Fibroblast of lung (primary cell): ENCODE data around the gene ARFGAP2. TPM values are rescaled to one million over a fixed set of nuclear protein-coding genes. Genes with fewer than 3 reads are reported as not detected.

Source experiments
- DNase-seq, 2 donors: peaks; one replicate each; pipeline versions ENCODE4 v3.0.0 to v3.0.0-alpha.2; 2010; ENCODE audit warnings: low read depth in 2 of 2
- H2AFZ ChIP-seq: 2 replicates; pipeline ENCODE4 v1.5.1; 2012; ENCODE audit warnings: low read length, control low read depth, inconsistent platforms
- H3K27ac ChIP-seq: 2 replicates; pipeline ENCODE4 v1.5.1; 2011; ENCODE audit warnings: low read length, control low read depth; ENCODE audit not compliant: insufficient read depth
- H3K27me3 ChIP-seq: 2 replicates; pipeline ENCODE4 v1.5.1; 2011; ENCODE audit warnings: mild to moderate bottlenecking, low read length; ENCODE audit not compliant: control insufficient read depth, insufficient read depth
- H3K36me3 ChIP-seq: 2 replicates; pipeline ENCODE4 v1.5.1; 2011; ENCODE audit warnings: low read length; ENCODE audit not compliant: control insufficient read depth, insufficient read depth
- H3K4me1 ChIP-seq: 2 replicates; pipeline ENCODE4 v1.5.1; 2011; ENCODE audit warnings: low read length; ENCODE audit not compliant: control insufficient read depth, insufficient read depth; ENCODE audit errors: extremely low read depth
- H3K4me2 ChIP-seq: 2 replicates; pipeline ENCODE4 v1.5.1; 2011; ENCODE audit warnings: low read length, control low read depth; ENCODE audit not compliant: insufficient read depth; ENCODE audit errors: extremely low read depth
- H3K4me3 ChIP-seq, 4 experiments: fragments of 200-600 bp in 1 of 4; sonication (generic) in 1 of 4; replicated peaks in 1 of 4; 2 replicates each; pipeline ENCODE4 v1.5.1; 2011 to 2016; ENCODE audit warnings: low read length in 4 of 4, low read depth in 3 of 4, mild to moderate bottlenecking in 3 of 4, control low read depth in 2 of 4, inconsistent platforms in 1 of 4, mixed read lengths in 1 of 4; ENCODE audit not compliant: insufficient read depth in 1 of 4; ENCODE audit errors: control extremely low read depth in 1 of 4
- H3K79me2 ChIP-seq: 2 replicates; pipeline ENCODE4 v1.5.1; 2012; ENCODE audit warnings: mild to moderate bottlenecking, low read length, inconsistent platforms; ENCODE audit not compliant: control insufficient read depth, insufficient read depth
- H3K9ac ChIP-seq: 2 replicates; pipeline ENCODE4 v1.5.1; 2011; ENCODE audit warnings: mild to moderate bottlenecking, low read length, control low read depth; ENCODE audit not compliant: insufficient read depth
- H3K9me3 ChIP-seq: 2 replicates; pipeline ENCODE4 v1.5.1; 2012; ENCODE audit warnings: low read depth, low read length; ENCODE audit not compliant: control insufficient read depth, insufficient read depth
- H4K20me1 ChIP-seq: 2 replicates; pipeline ENCODE4 v1.5.1; 2011; ENCODE audit warnings: low read length; ENCODE audit not compliant: control insufficient read depth, insufficient read depth; ENCODE audit errors: extremely low read depth
- EZH2 ChIP-seq: IDR thresholded peaks from 2 replicates; pipeline ENCODE4 v1.5.1; 2012; ENCODE audit warnings: low read length, control low read depth, mild to moderate bottlenecking; ENCODE audit errors: missing control alignments
- polyA plus RNA-seq, 2 donors: library from polyadenylated mRNA; depleted of rRNA in 1 of 2; stranded (reverse) in 1 of 2; unstranded in 1 of 2; fragments of >200 nt; gene quantifications; 2 replicates each; pipeline ENCODE4 v1.2.1, GENCODE V29; 2011 to 2012; ENCODE audit warnings: missing spikeins in 1 of 2
- total RNA-seq: library from RNA; depleted of rRNA; stranded (reverse); fragments of >200 nt; gene quantifications from 2 replicates; pipeline ENCODE4 v1.2.1, GENCODE V29; 2014
- TF ChIP-seq, protein P1 (sequence below), 2 donors: IDR thresholded peaks in 1 of 2; conservative IDR thresholded peaks in 1 of 2; 1 replicate in 1 of 2; 2 replicates in 1 of 2; pipeline ENCODE4 v1.5.1; 2011 to 2012; ENCODE audit warnings: low read length in 2 of 2, control low read depth in 1 of 2, inconsistent platforms in 1 of 2, low read depth in 1 of 2, mild to moderate bottlenecking in 1 of 2

ARFGAP2 gene
- total and polyA plus RNA-seq, 2 donors (not counting 1 experiment from before 2014, with no cell fraction given): 50.1 to 80.4 TPM

DNA sequence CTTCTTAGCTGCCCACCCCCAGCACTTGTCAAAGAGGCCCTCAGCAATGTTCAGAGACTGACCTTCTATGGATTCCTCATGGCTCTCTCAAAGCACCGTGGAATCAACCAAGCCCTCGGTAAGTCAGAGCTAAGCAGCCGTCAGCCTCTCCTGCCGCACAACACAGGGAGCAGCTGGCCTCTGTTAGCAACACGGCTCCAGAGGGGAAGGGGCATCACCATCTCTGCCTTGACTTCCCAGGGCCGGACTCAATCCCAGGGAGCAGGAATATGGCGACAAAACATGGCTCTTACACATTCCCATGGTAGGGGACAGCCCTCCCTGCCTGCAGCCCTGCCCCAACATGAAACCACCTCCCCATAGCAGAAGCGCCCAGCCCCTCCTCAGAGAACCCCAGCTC is 18.9 kb downstream of the ARFGAP2 start:
- TF ChIP-seq, protein P1, sequence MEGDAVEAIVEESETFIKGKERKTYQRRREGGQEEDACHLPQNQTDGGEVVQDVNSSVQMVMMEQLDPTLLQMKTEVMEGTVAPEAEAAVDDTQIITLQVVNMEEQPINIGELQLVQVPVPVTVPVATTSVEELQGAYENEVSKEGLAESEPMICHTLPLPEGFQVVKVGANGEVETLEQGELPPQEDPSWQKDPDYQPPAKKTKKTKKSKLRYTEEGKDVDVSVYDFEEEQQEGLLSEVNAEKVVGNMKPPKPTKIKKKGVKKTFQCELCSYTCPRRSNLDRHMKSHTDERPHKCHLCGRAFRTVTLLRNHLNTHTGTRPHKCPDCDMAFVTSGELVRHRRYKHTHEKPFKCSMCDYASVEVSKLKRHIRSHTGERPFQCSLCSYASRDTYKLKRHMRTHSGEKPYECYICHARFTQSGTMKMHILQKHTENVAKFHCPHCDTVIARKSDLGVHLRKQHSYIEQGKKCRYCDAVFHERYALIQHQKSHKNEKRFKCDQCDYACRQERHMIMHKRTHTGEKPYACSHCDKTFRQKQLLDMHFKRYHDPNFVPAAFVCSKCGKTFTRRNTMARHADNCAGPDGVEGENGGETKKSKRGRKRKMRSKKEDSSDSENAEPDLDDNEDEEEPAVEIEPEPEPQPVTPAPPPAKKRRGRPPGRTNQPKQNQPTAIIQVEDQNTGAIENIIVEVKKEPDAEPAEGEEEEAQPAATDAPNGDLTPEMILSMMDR (conservative IDR thresholded peaks at IDR 0.05 in 1 of 2, IDR thresholded peaks at IDR 0.05 in 1 of 2; ENCODE audit: low read depth in 1 of 2, low read length in 2 of 2): no peak
- no peak for TF ChIP-seq EZH2
- no peak overlapping the region for H3K4me2 ChIP-seq

GRCh38 chr11:47156951-47157350 is 19.7 kb downstream of the ARFGAP2 start:
- TF ChIP-seq, protein P1 (conservative IDR thresholded peaks at IDR 0.05 in 1 of 2, IDR thresholded peaks at IDR 0.05 in 1 of 2; ENCODE audit: low read depth in 1 of 2, low read length in 2 of 2): no peak
- TF ChIP-seq EZH2: no peak
- no peak overlapping the region for H3K9ac ChIP-seq
- H3K27ac ChIP-seq: no peak overlapping the region
- no peaks in the 10 kb centered on the region for H4K20me1 ChIP-seq
- no peaks in the 10 kb centered on the region for H3K9me3 ChIP-seq
- no peaks in the 10 kb centered on the region for H3K79me2 ChIP-seq
- H3K4me3 ChIP-seq: no peak overlapping the region
- no peak overlapping the region for H3K4me2 ChIP-seq
- H3K4me1 ChIP-seq: peaks cover 8% of the 10 kb centered on the region
- DNase-seq: no peak
- H3K27me3 ChIP-seq: no peaks in the 10 kb centered on the region
- no peak overlapping the region for H2AFZ ChIP-seq
- peaks cover 2% of the 10 kb centered on the region for H3K36me3 ChIP-seq

More for the DNA sequence above, 18.9 kb downstream of the ARFGAP2 start:
- H3K27me3 ChIP-seq: no peaks in the 10 kb centered on the region
- H3K9ac ChIP-seq: no peak overlapping the region
- H3K27ac ChIP-seq: no peak overlapping the region
- H2AFZ ChIP-seq: no peak overlapping the region
- no peaks in the 10 kb centered on the region for H3K9me3 ChIP-seq
- no peak for DNase-seq
- no peaks in the 10 kb centered on the region for H3K79me2 ChIP-seq
- peaks cover 7% of the 10 kb centered on the region for H3K4me1 ChIP-seq
- H3K4me3 ChIP-seq: no peak overlapping the region
- no peaks in the 10 kb centered on the region for H4K20me1 ChIP-seq
- peaks cover 5% of the 10 kb centered on the region for H3K36me3 ChIP-seq

- no peak overlapping the region for H3K4me2 ChIP-seq
- peaks cover 2% of the 10 kb centered on the region for H3K36me3 ChIP-seq
- no peak overlapping the region for H3K4me3 ChIP-seq
- H3K4me1 ChIP-seq: peaks cover 8% of the 10 kb centered on the region
- TF ChIP-seq, protein P1 (conservative IDR thresholded peaks at IDR 0.05 in 1 of 2, IDR thresholded peaks at IDR 0.05 in 1 of 2; ENCODE audit: low read depth in 1 of 2, low read length in 2 of 2): no peak
- no peak for TF ChIP-seq EZH2
- H2AFZ ChIP-seq: no peak overlapping the region
- no peaks in the 10 kb centered on the region for H4K20me1 ChIP-seq
- H3K27me3 ChIP-seq: no peaks in the 10 kb centered on the region
- no peak overlapping the region for H3K9ac ChIP-seq
- H3K79me2 ChIP-seq: no peaks in the 10 kb centered on the region
- H3K27ac ChIP-seq: no peak overlapping the region
- DNase-seq: peak in 1 of 2 donors; percentile 58
- no peaks in the 10 kb centered on the region for H3K9me3 ChIP-seq
These were observed 20.3 kb downstream of the ARFGAP2 start for GRCh38 chr11:47156333-47156732.
